Liver (tissue), 9 donors: ENCODE data around the gene RASL11B. TPM values are rescaled to one million over a fixed set of nuclear protein-coding genes. Genes with fewer than 3 reads are reported as not detected.

Source experiments
- DNase-seq: peaks from one replicate; pipeline ENCODE4 v3.0.0-alpha.2; 2017; ENCODE audit warnings: low spot score
- H3K27ac ChIP-seq, 2 donors: one replicate each; pipeline ENCODE4 v1.7.0; 2013; ENCODE audit warnings: inconsistent platforms in 2 of 2, low read length in 2 of 2, control low read depth in 1 of 2, low read depth in 1 of 2, mild to moderate bottlenecking in 1 of 2
- H3K27me3 ChIP-seq, 4 donors: one replicate each; pipeline versions ENCODE4 v1.6.1 to v1.7.0; 2013; ENCODE audit warnings: low read length in 3 of 4, inconsistent platforms in 1 of 4, mild to moderate bottlenecking in 1 of 4, moderate library complexity in 1 of 4; ENCODE audit not compliant: control insufficient read depth in 4 of 4, insufficient read depth in 4 of 4
- H3K36me3 ChIP-seq, 4 donors: one replicate each; pipeline versions ENCODE4 v1.6.1 to v1.7.0; 2013; ENCODE audit warnings: low read length in 3 of 4, mild to moderate bottlenecking in 3 of 4, low read depth in 1 of 4, moderate library complexity in 1 of 4; ENCODE audit not compliant: control insufficient read depth in 4 of 4, insufficient read depth in 3 of 4
- H3K4me1 ChIP-seq, 4 donors: one replicate each; pipeline versions ENCODE4 v1.6.1 to v1.7.0; 2013; ENCODE audit warnings: low read length in 3 of 4, mild to moderate bottlenecking in 3 of 4, moderate library complexity in 1 of 4; ENCODE audit not compliant: control insufficient read depth in 4 of 4, insufficient read depth in 4 of 4
- H3K4me3 ChIP-seq, 3 donors: one replicate each; pipeline versions ENCODE4 v1.6.1 to v1.7.0; 2013; ENCODE audit warnings: low read length in 3 of 3, control low read depth in 1 of 3, low read depth in 1 of 3, mild to moderate bottlenecking in 1 of 3
- H3K9ac ChIP-seq, 2 donors: one replicate each; pipeline ENCODE4 v1.7.0; 2013; ENCODE audit warnings: low read length in 2 of 2, mild to moderate bottlenecking in 2 of 2, moderate library complexity in 2 of 2, control low read depth in 1 of 2, low read depth in 1 of 2
- H3K9me3 ChIP-seq, 4 donors: one replicate each; pipeline versions ENCODE4 v1.6.1 to v1.7.0; 2013; ENCODE audit warnings: low read length in 3 of 4; ENCODE audit not compliant: control insufficient read depth in 4 of 4
- CTCF ChIP-seq: fragments of 150-350 bp; IDR thresholded peaks from 2 replicates; pipeline ENCODE4 v1.5.1; 2017; ENCODE audit warnings: improper control_type of control experiment, low read depth, low read length; ENCODE audit not compliant: missing input control
- EGR1 ChIP-seq, 2 donors: IDR thresholded peaks; 2 replicates each; pipeline ENCODE4 v1.6.1; 2016 to 2018; ENCODE audit warnings: antibody characterized with exemption in 2 of 2, low read depth in 2 of 2
- FOXA1 ChIP-seq: IDR thresholded peaks from 2 replicates; pipeline ENCODE4 v1.6.1; 2016; ENCODE audit warnings: antibody characterized with exemption
- FOXA2 ChIP-seq: IDR thresholded peaks from 2 replicates; pipeline ENCODE4 v1.6.1; 2016; ENCODE audit warnings: antibody characterized with exemption
- GABPA ChIP-seq, 2 donors: IDR thresholded peaks in 1 of 2; conservative IDR thresholded peaks in 1 of 2; 2 replicates each; pipeline ENCODE4 v1.6.1; 2016; ENCODE audit warnings: antibody characterized with exemption in 2 of 2, mild to moderate bottlenecking in 1 of 2, moderate library complexity in 1 of 2
- HNF4A ChIP-seq, 2 donors: conservative IDR thresholded peaks; 2 replicates each; pipeline ENCODE4 v1.6.1; 2016; ENCODE audit warnings: antibody characterized with exemption in 2 of 2, mild to moderate bottlenecking in 2 of 2
- HNF4G ChIP-seq: IDR thresholded peaks from 2 replicates; pipeline ENCODE4 v1.6.1; 2016; ENCODE audit warnings: antibody characterized with exemption
- JUND ChIP-seq, 2 donors: IDR thresholded peaks; 2 replicates each; pipeline ENCODE4 v1.6.1; 2016; ENCODE audit warnings: antibody characterized with exemption in 2 of 2
- NR2F2 ChIP-seq: IDR thresholded peaks from 2 replicates; pipeline ENCODE4 v1.6.1; 2016; ENCODE audit warnings: antibody characterized with exemption
- RAD21 ChIP-seq, 2 donors: IDR thresholded peaks; 2 replicates each; pipeline ENCODE4 v1.6.1; 2016; ENCODE audit warnings: antibody characterized with exemption in 2 of 2, mild to moderate bottlenecking in 2 of 2
- REST ChIP-seq: IDR thresholded peaks from 2 replicates; pipeline ENCODE4 v1.6.1; 2016; ENCODE audit warnings: antibody characterized with exemption, mild to moderate bottlenecking
- RXRA ChIP-seq, 2 donors: IDR thresholded peaks; 2 replicates each; pipeline ENCODE4 v1.6.1; 2017 to 2018; ENCODE audit warnings: antibody characterized with exemption in 2 of 2, mild to moderate bottlenecking in 1 of 2
- SP1 ChIP-seq: IDR thresholded peaks from 2 replicates; pipeline ENCODE4 v1.6.1; 2018; ENCODE audit warnings: antibody characterized with exemption, mild to moderate bottlenecking
- TAF1 ChIP-seq: conservative IDR thresholded peaks from 2 replicates; pipeline ENCODE4 v1.6.1; 2016; ENCODE audit warnings: antibody characterized with exemption, mild to moderate bottlenecking
- YY1 ChIP-seq: IDR thresholded peaks from 2 replicates; pipeline ENCODE4 v1.6.1; 2016; ENCODE audit warnings: antibody characterized with exemption, mild to moderate bottlenecking
- ZBTB33 ChIP-seq: IDR thresholded peaks from 2 replicates; pipeline ENCODE4 v1.6.1; 2016; ENCODE audit warnings: antibody characterized with exemption
- polyA plus RNA-seq, 2 donors: library from polyadenylated mRNA; stranded (reverse) in 1 of 2; unstranded in 1 of 2; fragments of 200-250 nt in 1 of 2; fragments of >200 nt in 1 of 2; fragmentation: Nextera tagmentation in 1 of 2; extraction: Ambion mirVana in 1 of 2; gene quantifications; one replicate each; pipeline versions ENCODE4 v1.2.1 to v1.2.3, GENCODE V29; 2013 to 2015
- total RNA-seq, 2 donors: library from RNA; depleted of rRNA; stranded (reverse); fragments of >200 nt; gene quantifications; one replicate each; pipeline ENCODE4 v1.2.3, GENCODE V29; 2014
- TF ChIP-seq, protein P1 (sequence below): IDR thresholded peaks from 2 replicates; pipeline ENCODE4 v1.6.1; 2016; ENCODE audit warnings: antibody characterized with exemption
- TF ChIP-seq, protein P2 (sequence below): IDR thresholded peaks from 2 replicates; pipeline ENCODE4 v1.6.1; 2016; ENCODE audit warnings: antibody characterized with exemption
- donor health status: healthy.
- donor health status: healthy.
- donor health status: healthy.
- donor health status: healthy.
- donor health status: healthy.

Gene RASL11B
- total and polyA plus RNA-seq, 4 donors: 0.19 to 1.0 (median 0.61) TPM

- Histone ChIP-seq H3K9ac (no peak overlapping the region), H3K4me3 (no peak overlapping the region), H3K9me3 (no peaks in the 10 kb centered on the region), H3K4me1 (peaks cover 6 to 15% (median 9%) of the 10 kb centered on the region in 4 donors), H3K27ac (no peak overlapping the region), H3K27me3 (no peaks in the 10 kb centered on the region), H3K36me3 (peaks cover 0 to 2% (median 0%) of the 10 kb centered on the region in 4 donors)
- no peak for DNase-seq
- TF ChIP-seq REST: no peak
- TF ChIP-seq, protein P1, sequence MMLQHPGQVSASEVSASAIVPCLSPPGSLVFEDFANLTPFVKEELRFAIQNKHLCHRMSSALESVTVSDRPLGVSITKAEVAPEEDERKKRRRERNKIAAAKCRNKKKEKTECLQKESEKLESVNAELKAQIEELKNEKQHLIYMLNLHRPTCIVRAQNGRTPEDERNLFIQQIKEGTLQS: no peak
- TF ChIP-seq FOXA2: no peak
- no peak for TF ChIP-seq YY1
- no peak for TF ChIP-seq CTCF
- TF ChIP-seq SP1: no peak
- no peak for TF ChIP-seq NR2F2
- no peak for TF ChIP-seq RXRA (IDR thresholded peaks at IDR 0.05)
- no peak for TF ChIP-seq HNF4G
- no peak for TF ChIP-seq RAD21 (IDR thresholded peaks at IDR 0.05)
- TF ChIP-seq EGR1 (IDR thresholded peaks at IDR 0.05; ENCODE audit: low read depth in 2 of 2): no peak
- TF ChIP-seq GABPA (IDR thresholded peaks at IDR 0.05 in 1 of 2, conservative IDR thresholded peaks at IDR 0.05 in 1 of 2): no peak
- TF ChIP-seq HNF4A (conservative IDR thresholded peaks at IDR 0.05): no peak
- TF ChIP-seq, protein P2, sequence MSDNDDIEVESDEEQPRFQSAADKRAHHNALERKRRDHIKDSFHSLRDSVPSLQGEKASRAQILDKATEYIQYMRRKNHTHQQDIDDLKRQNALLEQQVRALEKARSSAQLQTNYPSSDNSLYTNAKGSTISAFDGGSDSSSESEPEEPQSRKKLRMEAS: no peak
- TF ChIP-seq JUND (IDR thresholded peaks at IDR 0.05): no peak
- TF ChIP-seq FOXA1: no peak
- TF ChIP-seq ZBTB33: no peak
- no peak for TF ChIP-seq TAF1
Measured at GRCh38 chr4:52910115-52910514, 48.0 kb downstream of the RASL11B start.
